H1 (cell line): ENCODE measurements around the gene TTC34.

Experiments used
- NRF1 ChIP-seq: IDR thresholded peaks from 2 replicates; pipeline ENCODE4 v1.6.1; 2011; ENCODE audit warnings: mild to moderate bottlenecking, low read depth, low read length, improper control_type of control experiment
- TF ChIP-seq, protein P1 (sequence below), 3 experiments: IDR thresholded peaks; 1 replicate in 2 of 3; 2 replicates in 1 of 3; pipeline versions ENCODE4 v1.5.1 to v1.6.1; 2011; ENCODE audit warnings: low read length in 3 of 3, mild to moderate bottlenecking in 3 of 3, inconsistent platforms in 2 of 3, low read depth in 1 of 3, moderate library complexity in 1 of 3; ENCODE audit not compliant: insufficient read depth in 1 of 3; ENCODE audit errors: control extremely low read depth in 1 of 3
- TF ChIP-seq, protein P2 (sequence below): IDR thresholded peaks from 2 replicates; pipeline ENCODE4 v1.6.1; 2012; ENCODE audit warnings: inconsistent platforms

DNA sequence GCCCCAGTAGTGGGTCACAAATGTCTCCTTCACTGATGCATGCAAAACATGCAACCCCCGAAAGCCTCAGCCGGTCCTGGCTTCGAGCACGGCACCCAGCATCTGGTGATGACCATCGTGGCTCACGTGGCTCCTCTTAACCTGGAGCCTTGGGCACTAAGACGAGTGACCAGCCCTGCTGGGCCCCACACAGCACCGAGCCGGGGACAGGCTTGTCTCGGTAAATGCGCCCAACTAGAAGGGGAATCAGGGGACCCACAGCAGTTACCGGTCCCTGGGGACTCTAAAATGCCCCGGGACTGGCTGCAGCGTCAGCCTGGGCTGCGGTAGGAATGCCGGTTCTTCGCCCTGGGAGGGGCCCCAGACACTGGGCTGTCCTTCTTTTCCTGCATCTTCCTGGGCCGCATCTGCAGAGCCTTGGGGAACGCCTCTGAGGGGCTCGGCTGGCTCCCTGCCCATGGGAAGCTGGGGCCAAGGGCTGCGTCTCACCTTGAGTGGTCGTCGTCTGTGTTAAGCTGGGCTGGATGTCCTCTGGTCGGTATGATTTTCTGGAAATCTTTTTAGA lies 13.1 kb upstream of the TTC34 start:
- TF ChIP-seq NRF1, result no peak
- TF ChIP-seq, protein P1, sequence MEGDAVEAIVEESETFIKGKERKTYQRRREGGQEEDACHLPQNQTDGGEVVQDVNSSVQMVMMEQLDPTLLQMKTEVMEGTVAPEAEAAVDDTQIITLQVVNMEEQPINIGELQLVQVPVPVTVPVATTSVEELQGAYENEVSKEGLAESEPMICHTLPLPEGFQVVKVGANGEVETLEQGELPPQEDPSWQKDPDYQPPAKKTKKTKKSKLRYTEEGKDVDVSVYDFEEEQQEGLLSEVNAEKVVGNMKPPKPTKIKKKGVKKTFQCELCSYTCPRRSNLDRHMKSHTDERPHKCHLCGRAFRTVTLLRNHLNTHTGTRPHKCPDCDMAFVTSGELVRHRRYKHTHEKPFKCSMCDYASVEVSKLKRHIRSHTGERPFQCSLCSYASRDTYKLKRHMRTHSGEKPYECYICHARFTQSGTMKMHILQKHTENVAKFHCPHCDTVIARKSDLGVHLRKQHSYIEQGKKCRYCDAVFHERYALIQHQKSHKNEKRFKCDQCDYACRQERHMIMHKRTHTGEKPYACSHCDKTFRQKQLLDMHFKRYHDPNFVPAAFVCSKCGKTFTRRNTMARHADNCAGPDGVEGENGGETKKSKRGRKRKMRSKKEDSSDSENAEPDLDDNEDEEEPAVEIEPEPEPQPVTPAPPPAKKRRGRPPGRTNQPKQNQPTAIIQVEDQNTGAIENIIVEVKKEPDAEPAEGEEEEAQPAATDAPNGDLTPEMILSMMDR (IDR thresholded peaks at IDR 0.05; ENCODE audit: control extremely low read depth in 1 of 3, insufficient read depth in 1 of 3, low read depth in 1 of 3, low read length in 3 of 3), result no peak
- TF ChIP-seq, protein P2, sequence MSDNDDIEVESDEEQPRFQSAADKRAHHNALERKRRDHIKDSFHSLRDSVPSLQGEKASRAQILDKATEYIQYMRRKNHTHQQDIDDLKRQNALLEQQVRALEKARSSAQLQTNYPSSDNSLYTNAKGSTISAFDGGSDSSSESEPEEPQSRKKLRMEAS, result no peak
